NB4 (cell line): ENCODE measurements around the gene TMEM120B.

Source experiments
- DNase-seq: peaks from one replicate; pipeline ENCODE4 v3.0.0; 2010; ENCODE audit warnings: low read depth
- H3K4me3 ChIP-seq: one replicate; pipeline ENCODE4 v1.5.1; 2011; ENCODE audit warnings: mild to moderate bottlenecking, low read depth, low read length, moderate library complexity
- MYC ChIP-seq: IDR thresholded peaks from 2 replicates; pipeline ENCODE4 v1.6.1; 2011; ENCODE audit warnings: low read depth, low read length
- POLR2A ChIP-seq: IDR thresholded peaks from 2 replicates; pipeline ENCODE4 v1.6.1; 2011; ENCODE audit warnings: mild to moderate bottlenecking; ENCODE audit not compliant: insufficient read length; ENCODE audit errors: extremely low read depth
- TF ChIP-seq, protein P1 (sequence below): IDR thresholded peaks from one replicate; pipeline ENCODE4 v1.5.1; 2012; ENCODE audit warnings: low read depth, low read length
- TF ChIP-seq, protein P2 (sequence below): IDR thresholded peaks from 2 replicates; pipeline ENCODE4 v1.6.1; 2011; ENCODE audit warnings: low read depth, low read length

TMEM120B gene

DNA sequence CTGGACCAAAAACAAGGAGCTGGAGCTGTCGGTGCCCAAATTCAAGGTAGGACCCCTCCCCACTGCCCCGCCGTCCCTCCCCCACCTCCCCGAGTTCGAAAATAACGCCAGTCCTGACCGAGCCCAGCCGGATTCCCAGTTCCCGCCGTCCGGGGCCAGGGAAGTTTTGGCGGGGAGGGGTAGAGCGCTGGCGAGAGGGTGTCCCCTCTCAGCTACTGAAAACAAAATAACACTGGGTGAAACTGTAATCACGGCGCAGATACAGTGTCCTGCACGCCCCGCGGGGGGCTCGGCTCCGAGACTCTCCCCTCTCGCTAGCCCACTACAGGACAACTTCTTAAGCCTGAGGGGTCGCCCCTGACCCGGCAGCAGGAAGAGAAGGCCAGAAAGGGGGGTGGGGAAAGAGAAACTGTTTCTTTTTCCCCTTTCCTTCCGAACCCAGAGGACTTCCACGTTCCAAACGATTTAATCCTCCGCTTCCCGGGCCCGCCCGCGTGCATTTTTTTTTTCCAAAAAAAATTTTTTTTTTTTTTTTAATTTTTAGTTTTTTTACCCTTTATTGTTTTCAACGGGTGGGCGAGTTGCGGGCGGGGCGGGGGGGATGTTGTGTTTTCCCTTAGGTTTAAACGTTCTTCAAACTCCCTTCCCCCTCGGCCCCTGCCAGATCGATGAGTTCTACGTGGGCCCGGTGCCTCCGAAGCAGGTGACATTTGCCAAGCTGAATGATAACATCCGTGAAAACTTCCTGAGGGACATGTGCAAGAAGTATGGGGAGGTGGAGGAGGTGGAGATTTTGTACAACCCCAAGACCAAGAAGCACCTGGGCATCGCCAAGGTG lies 92.8 kb downstream of the TMEM120B start:
- TF ChIP-seq POLR2A (no peak), MYC (no peak)
- TF ChIP-seq, protein P1, sequence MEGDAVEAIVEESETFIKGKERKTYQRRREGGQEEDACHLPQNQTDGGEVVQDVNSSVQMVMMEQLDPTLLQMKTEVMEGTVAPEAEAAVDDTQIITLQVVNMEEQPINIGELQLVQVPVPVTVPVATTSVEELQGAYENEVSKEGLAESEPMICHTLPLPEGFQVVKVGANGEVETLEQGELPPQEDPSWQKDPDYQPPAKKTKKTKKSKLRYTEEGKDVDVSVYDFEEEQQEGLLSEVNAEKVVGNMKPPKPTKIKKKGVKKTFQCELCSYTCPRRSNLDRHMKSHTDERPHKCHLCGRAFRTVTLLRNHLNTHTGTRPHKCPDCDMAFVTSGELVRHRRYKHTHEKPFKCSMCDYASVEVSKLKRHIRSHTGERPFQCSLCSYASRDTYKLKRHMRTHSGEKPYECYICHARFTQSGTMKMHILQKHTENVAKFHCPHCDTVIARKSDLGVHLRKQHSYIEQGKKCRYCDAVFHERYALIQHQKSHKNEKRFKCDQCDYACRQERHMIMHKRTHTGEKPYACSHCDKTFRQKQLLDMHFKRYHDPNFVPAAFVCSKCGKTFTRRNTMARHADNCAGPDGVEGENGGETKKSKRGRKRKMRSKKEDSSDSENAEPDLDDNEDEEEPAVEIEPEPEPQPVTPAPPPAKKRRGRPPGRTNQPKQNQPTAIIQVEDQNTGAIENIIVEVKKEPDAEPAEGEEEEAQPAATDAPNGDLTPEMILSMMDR = no peak
- TF ChIP-seq, protein P2, sequence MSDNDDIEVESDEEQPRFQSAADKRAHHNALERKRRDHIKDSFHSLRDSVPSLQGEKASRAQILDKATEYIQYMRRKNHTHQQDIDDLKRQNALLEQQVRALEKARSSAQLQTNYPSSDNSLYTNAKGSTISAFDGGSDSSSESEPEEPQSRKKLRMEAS = no peak
- DNase-seq = peak; percentile 60

DNA sequence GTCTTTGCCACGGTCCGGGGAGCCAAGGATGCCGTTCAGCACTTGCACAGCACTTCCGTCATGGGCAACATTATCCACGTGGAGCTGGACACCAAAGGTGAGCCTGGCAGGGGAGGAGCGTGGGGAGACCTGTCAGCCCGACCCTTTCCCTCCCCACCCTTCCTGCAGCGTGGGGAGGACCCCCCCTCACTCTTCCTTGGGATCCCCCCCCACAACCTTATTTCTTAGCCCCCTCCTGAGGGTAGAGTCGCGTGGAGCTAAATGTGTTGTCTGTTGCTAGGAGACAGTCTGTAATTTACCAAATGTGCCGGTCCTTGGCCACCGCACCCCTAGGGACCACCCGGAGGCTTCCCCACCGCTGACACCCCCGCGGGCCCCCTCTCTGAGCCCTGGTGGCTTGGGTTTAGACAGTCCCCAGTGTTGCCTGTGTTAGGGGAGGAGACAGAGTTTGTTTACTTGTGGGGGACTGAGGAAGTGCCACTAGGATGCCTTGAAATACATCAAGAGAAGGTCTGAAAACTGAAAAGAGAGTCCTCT lies 93.5 kb downstream of the TMEM120B start:
- no peak for TF ChIP-seq POLR2A
- TF ChIP-seq, protein P2 = no peak
- peak; percentile 32 for DNase-seq
- peak overlapping the region; percentile 76 for H3K4me3 ChIP-seq

More for the DNA sequence above, 92.8 kb downstream of the TMEM120B start:
- peak overlapping the region; percentile 76 for H3K4me3 ChIP-seq

DNA sequence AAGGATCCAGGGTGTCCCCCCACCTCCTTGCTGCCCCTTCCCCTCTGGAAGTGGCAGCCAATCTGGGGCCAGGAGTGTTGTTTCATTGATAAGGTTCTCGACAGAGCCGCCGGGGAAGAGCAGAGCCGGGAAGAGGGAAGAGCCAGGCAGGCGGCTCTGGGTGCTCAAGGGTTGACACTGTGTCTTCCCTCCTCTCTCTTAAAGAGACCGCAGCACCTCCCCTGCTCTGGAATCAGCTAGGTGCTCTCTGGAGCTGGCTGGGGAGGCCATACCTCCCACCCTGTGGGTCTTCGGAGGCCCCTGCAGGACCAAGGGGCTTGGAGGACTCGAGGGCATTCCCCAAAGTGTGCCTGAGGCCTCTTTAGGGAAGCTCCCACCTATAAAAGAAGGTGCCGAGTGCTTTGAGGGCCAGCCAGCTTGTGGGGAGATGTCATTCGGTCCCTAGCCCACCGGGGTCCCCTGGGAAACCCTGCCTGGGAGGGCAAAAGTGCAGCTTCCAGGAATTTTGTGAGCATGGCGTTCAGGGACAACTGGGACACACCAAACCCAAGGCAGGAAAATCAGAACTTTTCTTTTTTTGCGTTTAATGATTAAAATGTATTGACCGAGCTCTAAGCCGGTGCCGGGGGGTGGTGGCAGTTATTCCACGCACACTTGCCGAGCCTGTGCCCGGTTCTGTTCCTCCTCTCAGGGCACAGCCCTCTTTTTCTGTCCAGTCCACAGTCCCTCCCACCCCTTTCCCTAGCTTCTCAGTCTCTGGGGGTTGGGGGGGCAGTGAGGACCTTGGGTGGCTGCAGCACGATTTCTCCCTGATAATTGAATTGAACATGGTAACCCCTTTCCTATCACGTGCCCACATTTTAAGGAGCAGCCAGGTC lies 94.2 kb downstream of the TMEM120B start:
- peak overlapping the region; percentile 76 for H3K4me3 ChIP-seq
- TF ChIP-seq, protein P2 = no peak
- TF ChIP-seq, protein P1 = no peak
- no peak for TF ChIP-seq POLR2A
- no peak for TF ChIP-seq MYC
- no peak for DNase-seq

DNA sequence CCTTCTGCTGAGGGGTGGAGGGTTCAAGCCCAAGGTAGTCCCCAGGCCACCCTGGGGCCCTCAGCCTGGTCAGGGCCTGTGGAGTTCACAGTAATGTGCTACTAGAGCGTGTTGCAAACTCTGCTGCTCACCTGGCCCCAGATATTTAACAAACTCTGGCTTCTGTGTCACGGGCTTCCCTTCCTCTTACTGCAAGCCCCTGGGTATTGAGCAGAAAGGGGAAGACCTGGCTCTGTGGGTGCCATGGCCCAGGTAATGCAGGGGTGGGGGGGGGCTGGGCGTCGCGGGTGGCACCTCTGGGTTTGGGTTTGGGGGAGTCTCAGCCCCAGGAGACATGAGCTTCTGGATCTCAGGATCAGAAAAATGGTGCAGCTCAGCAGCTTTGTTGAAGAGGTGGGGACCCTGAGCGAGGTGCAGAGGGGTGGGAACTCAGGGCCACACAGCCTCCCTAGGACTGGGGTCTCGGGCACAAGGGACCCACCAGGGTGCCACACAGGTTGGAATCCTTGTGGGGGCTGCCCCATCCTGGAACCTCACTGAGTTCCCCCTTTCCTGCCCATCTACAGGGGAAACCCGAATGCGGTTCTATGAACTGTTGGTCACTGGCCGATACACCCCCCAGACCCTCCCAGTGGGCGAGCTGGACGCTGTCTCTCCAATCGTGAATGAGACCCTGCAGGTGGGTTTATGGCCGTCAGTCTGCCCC lies 95.2 kb downstream of the TMEM120B start:
- TF ChIP-seq MYC (no peak), POLR2A (no peak)
- TF ChIP-seq, protein P2 = no peak
- TF ChIP-seq, protein P1 = no peak
- DNase-seq = no peak
- no peak overlapping the region for H3K4me3 ChIP-seq

DNA sequence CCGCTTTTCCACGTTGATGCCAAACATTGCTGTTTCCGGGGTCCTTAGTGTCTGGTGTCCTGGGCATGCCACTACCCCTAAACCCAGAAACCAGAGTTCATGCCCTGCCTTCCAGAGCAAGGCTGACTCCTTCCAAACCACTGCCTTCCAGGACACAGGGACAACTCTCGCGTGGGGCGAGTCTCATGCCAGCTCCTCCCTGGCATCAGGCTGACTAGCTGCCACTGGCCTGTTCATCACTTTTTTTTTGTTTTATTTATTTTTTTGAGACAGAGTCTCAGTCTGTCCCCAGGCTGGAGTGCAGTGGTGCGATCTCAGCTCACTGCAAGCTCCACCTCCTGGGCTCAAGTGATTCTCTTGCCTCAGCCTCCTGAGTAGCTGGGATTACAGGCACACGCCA lies 96.1 kb downstream of the TMEM120B start:
- TF ChIP-seq, protein P2 = no peak
- no peak for TF ChIP-seq POLR2A
- TF ChIP-seq, protein P1 = no peak
- TF ChIP-seq MYC = no peak
- no peak for DNase-seq
- H3K4me3 ChIP-seq = no peak overlapping the region
